SK-N-SH (cell line): ENCODE data around the gene INIP. TPM values are rescaled to one million over a fixed set of nuclear protein-coding genes. Genes with fewer than 3 reads are reported as not detected.

Experiments
- CTCF ChIA-PET: fragments of 300-600, 350-600 bp; formaldehyde crosslinking; extraction: SDS; loops from one replicate; lab custom pipeline; 2021; lab: Yijun Ruan, JAX
- POLR2A ChIA-PET: fragments of 350-600 bp; sonication (Branson Sonifier 250); formaldehyde crosslinking; extraction: SDS; loops from one replicate; lab custom pipeline; 2020; ENCODE audit warnings: antibody characterized with exemption, inconsistent platforms; lab: Yijun Ruan, JAX
- DNase-seq: peaks from one replicate; pipeline ENCODE4 v3.0.0; 2012
- H2AFZ ChIP-seq: fragments of 200-600 bp; sonication (generic); 2 replicates; pipeline ENCODE4 v1.8.1; 2016; ENCODE audit warnings: antibody characterized with exemption, mild to moderate bottlenecking, low read depth
- H3F3A ChIP-seq: fragments of 200-600 bp; sonication (generic); replicated peaks from 2 replicates; pipeline ENCODE3; 2016; ENCODE audit warnings: antibody characterized with exemption, mild to moderate bottlenecking; ENCODE audit not compliant: insufficient read depth
- H3K27ac ChIP-seq, 2 experiments: fragments of 200-500 bp in 1 of 2; fragments of 200-600 bp in 1 of 2; sonication (Bioruptor generic) in 1 of 2; sonication (generic), shearing (Covaris generic) in 1 of 2; 2 replicates each; pipeline versions ENCODE4 v1.5.1 to v1.6.1; 2014 to 2016; ENCODE audit warnings: low read depth in 2 of 2, inconsistent platforms in 1 of 2, low read length in 1 of 2, mild to moderate bottlenecking in 1 of 2, mixed read lengths in 1 of 2
- H3K27me3 ChIP-seq: fragments of 200-600 bp; sonication (generic), shearing (Covaris generic); 2 replicates; pipeline ENCODE4 v1.6.1; 2016; ENCODE audit warnings: mixed run types; ENCODE audit not compliant: insufficient read depth
- H3K36me3 ChIP-seq, 2 experiments: fragments of 200-500 bp in 1 of 2; fragments of 200-600 bp in 1 of 2; sonication (Bioruptor generic) in 1 of 2; sonication (generic) in 1 of 2; replicated peaks in 1 of 2; 2 replicates each; pipeline versions ENCODE3 to v1.5.1; 2014 to 2016; ENCODE audit warnings: low read length in 1 of 2, mild to moderate bottlenecking in 1 of 2; ENCODE audit not compliant: insufficient read depth in 2 of 2, control insufficient read depth in 1 of 2
- H3K4me1 ChIP-seq, 2 experiments: fragments of 200-500 bp in 1 of 2; fragments of 200-600 bp in 1 of 2; sonication (Bioruptor generic) in 1 of 2; sonication (generic), shearing (Covaris generic) in 1 of 2; 2 replicates each; pipeline versions ENCODE4 v1.5.1 to v1.6.1; 2014 to 2016; ENCODE audit warnings: low read depth in 1 of 2, low read length in 1 of 2, mixed run types in 1 of 2; ENCODE audit not compliant: insufficient read depth in 2 of 2, control insufficient read depth in 1 of 2
- H3K4me2 ChIP-seq: fragments of 200-600 bp; sonication (generic), shearing (Covaris generic); 2 replicates; pipeline ENCODE4 v1.6.1; 2017; ENCODE audit warnings: mixed run types
- H3K4me3 ChIP-seq, 2 experiments: fragments of 200-500 bp in 1 of 2; fragments of 200-600 bp in 1 of 2; sonication (Bioruptor generic) in 1 of 2; sonication (generic), shearing (Covaris generic) in 1 of 2; 2 replicates each; pipeline versions ENCODE4 v1.5.1 to v1.8.1; 2014 to 2016; ENCODE audit warnings: low read depth in 2 of 2, inconsistent platforms in 1 of 2, low read length in 1 of 2, mild to moderate bottlenecking in 1 of 2, mixed read lengths in 1 of 2, moderate library complexity in 1 of 2
- H3K79me2 ChIP-seq: fragments of 200-600 bp; sonication (generic); 2 replicates; pipeline ENCODE4 v1.8.1; 2017; ENCODE audit warnings: mild to moderate bottlenecking; ENCODE audit not compliant: insufficient read depth
- H3K9ac ChIP-seq: fragments of 200-600 bp; sonication (generic); 2 replicates; pipeline ENCODE4 v1.6.1; 2017; ENCODE audit warnings: mixed run types
- H3K9me2 ChIP-seq: fragments of 200-600 bp; sonication (generic); 2 replicates; pipeline ENCODE4 v1.6.1; 2017; ENCODE audit warnings: mixed run types
- H3K9me3 ChIP-seq: fragments of 200-600 bp; sonication (generic); 2 replicates; pipeline ENCODE4 v1.6.1; 2017; ENCODE audit warnings: mixed run types, mild to moderate bottlenecking, moderate library complexity
- H4K20me1 ChIP-seq: fragments of 200-600 bp; sonication (generic); 2 replicates; pipeline ENCODE4 v1.6.1; 2017; ENCODE audit warnings: mild to moderate bottlenecking, mixed run types; ENCODE audit not compliant: insufficient read depth
- CTCF ChIP-seq: fragments of 200-600 bp; sonication (generic); IDR thresholded peaks from 2 replicates; pipeline ENCODE4 v1.6.1; 2017; ENCODE audit warnings: antibody characterized with exemption, mild to moderate bottlenecking, moderate library complexity
- EZH2phosphoT487 ChIP-seq: fragments of 200-600 bp; sonication (generic); IDR thresholded peaks from 2 replicates; pipeline ENCODE4 v1.6.1; 2017; ENCODE audit warnings: low read depth, mixed run types, mild to moderate bottlenecking, antibody characterized with exemption, moderate library complexity, borderline replicate concordance
- FOSL2 ChIP-seq: IDR thresholded peaks from 2 replicates; pipeline ENCODE4 v1.4.0; 2012; ENCODE audit warnings: low read depth, mild to moderate bottlenecking, moderate library complexity, borderline replicate concordance
- FOXM1 ChIP-seq: IDR thresholded peaks from 2 replicates; pipeline ENCODE4 v1.4.0; 2012; ENCODE audit warnings: low read depth, mild to moderate bottlenecking
- GATA2 ChIP-seq: sonication (generic); formaldehyde crosslinking; IDR thresholded peaks from 2 replicates; pipeline ENCODE4 v1.5.0; 2020; ENCODE audit warnings: mild to moderate bottlenecking, missing genetic modification reagents
- IRF3 ChIP-seq: fragments of 150-350 bp; IDR thresholded peaks from 2 replicates; pipeline ENCODE4 v1.6.1; 2016; ENCODE audit warnings: mild to moderate bottlenecking, low read depth, low read length
- JUND ChIP-seq: IDR thresholded peaks from 2 replicates; pipeline ENCODE4 v1.4.0; 2012
- MEF2A ChIP-seq: IDR thresholded peaks from 2 replicates; pipeline ENCODE4 v1.4.0; 2012; ENCODE audit warnings: low read depth, borderline replicate concordance
- NFIC ChIP-seq: IDR thresholded peaks from 2 replicates; pipeline ENCODE4 v1.4.0; 2012; ENCODE audit warnings: borderline replicate concordance
- NRF1 ChIP-seq: IDR thresholded peaks from 2 replicates; pipeline ENCODE4 v1.6.1; 2012; ENCODE audit warnings: low read depth, mild to moderate bottlenecking, low read length
- PBX3 ChIP-seq: IDR thresholded peaks from 2 replicates; pipeline ENCODE4; 2012
- RAD21 ChIP-seq: IDR thresholded peaks from 2 replicates; pipeline ENCODE4 v1.6.1; 2012; ENCODE audit warnings: mild to moderate bottlenecking, low read length
- RCOR1 ChIP-seq: fragments of 150-350 bp; IDR thresholded peaks from 2 replicates; pipeline ENCODE4 v1.6.1; 2017; ENCODE audit warnings: antibody characterized with exemption, low read length
- REST ChIP-seq: IDR thresholded peaks from 2 replicates; pipeline ENCODE4 v1.6.1; 2012; ENCODE audit warnings: mild to moderate bottlenecking, low read depth, low read length, moderate library complexity
- RFX5 ChIP-seq: IDR thresholded peaks from 2 replicates; pipeline ENCODE4 v1.6.1; 2012; ENCODE audit warnings: mild to moderate bottlenecking, improper control_type of control experiment, low read length
- SIN3A ChIP-seq: IDR thresholded peaks from 2 replicates; pipeline ENCODE4 v1.6.1; 2012; ENCODE audit warnings: low read depth, mild to moderate bottlenecking, low read length, moderate library complexity, borderline replicate concordance
- TAF1 ChIP-seq: IDR thresholded peaks from 2 replicates; pipeline ENCODE4 v1.6.1; 2012; ENCODE audit warnings: low read depth, mild to moderate bottlenecking, low read length, moderate library complexity, borderline replicate concordance
- TCF12 ChIP-seq: IDR thresholded peaks from 2 replicates; pipeline ENCODE4 v1.4.0; 2012
- TEAD4 ChIP-seq: IDR thresholded peaks from 2 replicates; pipeline ENCODE4 v1.4.0; 2012; ENCODE audit warnings: mild to moderate bottlenecking, borderline replicate concordance; ENCODE audit not compliant: insufficient read depth
- USF1 ChIP-seq: IDR thresholded peaks from 2 replicates; pipeline ENCODE4 v1.4.0; 2012; ENCODE audit warnings: low read depth, borderline replicate concordance
- YY1 ChIP-seq: IDR thresholded peaks from 2 replicates; pipeline ENCODE4 v1.4.0; 2012; ENCODE audit warnings: low read depth, mild to moderate bottlenecking
- ZBTB33 ChIP-seq: IDR thresholded peaks from 2 replicates; pipeline ENCODE4 v1.4.0; 2012; ENCODE audit warnings: low read depth, borderline replicate concordance
- WGBS: methylation state at CpG from one replicate; pipeline ENCODE4 v1.1.6; 2017; ENCODE audit warnings: low lambda C conversion rate; 5-methylcytosine and 5-hydroxymethylcytosine counted together
- polyA plus RNA-seq, 3 experiments: library from polyadenylated mRNA; depleted of rRNA; stranded (reverse); fragments of >200 nt; gene quantifications; 2 replicates each; pipeline ENCODE4 v1.2.3, GENCODE V29; 2012

Gene INIP
- polyA plus RNA-seq, 1 of the 3 experiments (the other 2 are of a cell fraction), result 7.9 TPM

- Histone ChIP-seq H3K27ac (peak within 1 kb of the TSS; percentile 63 to 88), H3K36me3 (peaks cover 0 to 3% of the 10 kb centered on the region in 2 experiments), H2AFZ (peak within 1 kb of the TSS; percentile 100), H3K9me2 (no peaks in the 10 kb centered on the region), H4K20me1 (no peaks in the 10 kb centered on the region), H3K27me3 (no peaks in the 10 kb centered on the region), H3K4me1 (peaks cover 10 to 13% of the 10 kb centered on the region in 2 experiments; a peak in 3 of 4 replicates), H3K79me2 (peaks cover 27% of the 10 kb centered on the region), H3K9ac (peak within 1 kb of the TSS; percentile 85), H3K9me3 (no peaks in the 10 kb centered on the region), H3F3A (peaks cover 22% of the 10 kb centered on the region), H3K4me3 (peak within 1 kb of the TSS; percentile 84 to 90), H3K4me2 (peak within 1 kb of the TSS; percentile 96)
- POLR2A ChIA-PET, result no interaction called here
- DNase-seq, result peak; percentile 99
- CTCF ChIA-PET, result interaction anchor here (0.5 to 2.3 kb wide), 7 partner anchors 13 to 637 kb away, joined by 3 to 7 read pairs (median 4); partner anchors contain the start of gene INIP
- WGBS, result 5% methylated on average over 29 of the region's 49 CpGs
- TF ChIP-seq USF1 (peak; percentile 74), IRF3 (no peak), TEAD4 (no peak), JUND (no peak), YY1 (no peak), REST (0 out of 2 replicates have a peak, but pooled peaks have one; percentile 17), SIN3A (peak; percentile 70; the same call in 1 of the 2 replicates), FOSL2 (no peak), RFX5 (no peak), NFIC (no peak), PBX3 (no peak), GATA2 (CRISPR knock-in tag) (no peak), ZBTB33 (no peak), NRF1 (no peak), TCF12 (no peak), CTCF (no peak), RAD21 (no peak), MEF2A (no peak), RCOR1 (no peak), EZH2phosphoT487 (no peak), TAF1 (peak; percentile 87), FOXM1 (no peak)
Observed at GRCh38 chr9:112750016-112750763, 32.3 kb upstream of the INIP start, which contains the start of gene SNX30. Gene SNX30 (plus strand): TSS chr9:112750760. CDS start chr9:112751002, 242 bp downstream.
